Activated T-cell treated with anti-CD3 and anti-CD28 coated beads, Interleukin-2, amount 50 U/mL, for 48 hours (primary cell): Measurements from ENCODE around the gene UGT1A4.
"Not testable (repeated sequence)": the region's sequence is repeated elsewhere in the genome, so short reads cannot be mapped to it uniquely, and the experiment has no call there.

Experiments used
- DNase-seq, 2 experiments: peaks; one replicate each; pipeline ENCODE4 v3.0.0-alpha.2; 2020

Gene UGT1A4

DNA sequence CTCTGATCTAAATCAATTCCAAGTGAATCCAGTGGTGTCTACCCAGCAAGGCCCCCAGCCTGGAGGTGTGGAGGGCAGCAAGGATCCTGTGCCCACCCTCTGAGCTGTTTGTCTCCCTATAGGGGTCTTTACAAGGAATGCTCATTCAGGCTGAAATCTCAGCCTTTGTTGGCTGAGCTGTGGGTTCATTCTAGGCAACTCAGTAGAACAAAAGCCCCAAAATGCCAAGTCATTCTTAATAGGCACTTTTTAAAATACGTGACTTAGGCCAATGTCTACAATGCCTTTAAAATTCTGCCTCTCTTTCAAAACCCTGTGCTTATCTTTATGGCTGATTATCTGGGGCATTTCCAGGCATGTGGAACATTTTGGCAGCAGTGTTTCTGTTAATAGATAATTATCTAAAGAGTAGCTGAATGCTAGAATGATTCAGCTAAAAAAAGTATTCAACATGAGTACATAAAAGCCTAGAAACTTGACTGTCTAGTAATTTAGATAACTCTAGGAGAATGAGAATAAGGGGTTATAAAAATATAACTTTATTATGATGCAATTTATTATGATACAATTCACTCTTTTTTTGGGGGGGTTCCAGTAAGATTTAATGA is 18.4 kb upstream of the UGT1A4 start:
- DNase-seq = no peak

- DNase-seq = not testable (repeated sequence)
These were observed 17.7 kb upstream of the UGT1A4 start for GRCh38 chr2:233700842-233701241.

GRCh38 chr2:233702238-233702637 is 16.3 kb upstream of the UGT1A4 start:
- no peak for DNase-seq

GRCh38 chr2:233705911-233706506 is 12.5 kb upstream of the UGT1A4 start:
- DNase-seq = no peak

DNA sequence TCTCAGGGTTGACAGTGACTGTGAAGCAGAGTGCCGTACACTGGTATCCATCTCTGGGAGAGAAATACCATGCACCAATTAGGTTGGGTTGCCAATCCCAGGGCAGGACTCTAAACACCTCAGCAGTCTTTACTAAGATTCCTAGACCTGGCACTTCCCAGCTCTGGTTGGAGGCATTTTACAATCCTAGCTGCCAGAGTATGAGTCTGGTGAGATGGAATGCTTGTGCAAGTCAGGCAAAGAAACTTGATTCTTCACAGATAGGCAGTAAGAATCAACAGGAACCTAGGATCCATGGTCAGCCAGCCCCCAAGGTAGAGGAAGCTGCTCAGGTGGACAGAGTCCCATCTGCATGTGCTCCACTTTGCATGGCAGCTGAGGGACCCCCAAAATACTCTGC is 11.8 kb upstream of the UGT1A4 start:
- DNase-seq = no peak

DNA sequence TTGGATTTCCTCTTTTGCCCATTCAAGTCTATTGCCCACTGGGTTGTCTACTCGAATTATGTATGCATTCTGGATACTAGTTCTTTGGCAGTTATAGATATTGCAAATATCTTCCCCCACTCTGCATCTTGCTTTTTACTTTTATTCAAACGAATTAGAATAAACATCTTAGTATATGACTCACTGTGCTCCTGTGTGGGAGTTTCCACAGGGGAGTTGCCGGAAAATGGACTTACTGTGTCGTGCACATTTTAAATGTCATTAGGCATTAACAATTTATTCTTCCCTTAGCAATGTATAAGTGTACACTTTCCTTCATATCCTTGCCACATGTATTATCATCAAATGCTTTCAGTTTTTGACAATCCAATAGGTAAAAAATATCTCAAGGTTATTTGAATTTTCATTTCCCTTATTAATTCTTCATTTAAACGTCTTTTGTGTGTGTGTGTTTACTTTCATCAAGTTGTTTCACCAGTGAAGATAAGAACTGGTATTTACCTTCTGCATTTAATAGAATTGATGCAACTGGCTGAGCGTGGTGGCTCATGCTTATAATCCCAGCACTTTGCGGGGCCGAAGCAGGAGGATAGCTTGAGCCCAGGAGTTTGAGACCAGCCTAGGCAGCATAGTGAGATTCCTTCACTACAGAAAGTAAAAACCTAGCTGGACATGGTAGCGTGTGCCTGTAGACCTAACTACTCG is 10.4 kb upstream of the UGT1A4 start:
- no peak for DNase-seq

- DNase-seq = no peak
These were observed 9.6 kb upstream of the UGT1A4 start for GRCh38 chr2:233708942-233709341.

GRCh38 chr2:233711312-233712008 is 7.1 kb upstream of the UGT1A4 start:
- peak; percentile 80 for DNase-seq

GRCh38 chr2:233712611-233713261 is 5.8 kb upstream of the UGT1A4 start, which contains the start of gene UGT1A5:
Gene UGT1A5 (plus strand): TSS chr2:233712907. CDS start chr2:233712992, 85 bp downstream.
- DNase-seq = no peak

GRCh38 chr2:233713262-233713615 is 5.3 kb upstream of the UGT1A4 start:
- DNase-seq = no peak

DNA sequence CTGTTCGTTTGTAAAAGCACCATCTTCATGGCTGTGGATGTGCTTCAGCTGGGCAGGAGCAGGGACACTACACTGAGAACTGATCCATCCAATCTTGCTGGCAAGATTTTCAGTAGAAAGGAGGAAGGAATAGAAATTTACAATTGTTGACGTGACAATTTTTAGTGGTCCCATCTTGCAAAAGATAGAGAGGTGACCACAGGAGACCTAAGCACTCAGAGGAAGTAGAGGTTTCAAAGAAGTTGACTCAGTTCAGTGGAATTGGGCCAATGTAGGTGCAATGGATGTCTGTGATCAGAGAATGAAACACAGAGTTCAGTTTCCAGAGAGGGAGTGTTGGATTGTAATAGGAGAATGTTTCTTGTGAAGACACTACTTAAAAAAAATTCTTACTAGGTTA is 4.4 kb upstream of the UGT1A4 start:
- no peak for DNase-seq

- DNase-seq = no peak
These were observed 10.3 kb downstream of the UGT1A4 start, which contains the start of gene UGT1A3 for GRCh38 chr2:233728723-233729301. Gene UGT1A3 (plus strand): TSS chr2:233729042. CDS start chr2:233729127, 85 bp downstream.

DNA sequence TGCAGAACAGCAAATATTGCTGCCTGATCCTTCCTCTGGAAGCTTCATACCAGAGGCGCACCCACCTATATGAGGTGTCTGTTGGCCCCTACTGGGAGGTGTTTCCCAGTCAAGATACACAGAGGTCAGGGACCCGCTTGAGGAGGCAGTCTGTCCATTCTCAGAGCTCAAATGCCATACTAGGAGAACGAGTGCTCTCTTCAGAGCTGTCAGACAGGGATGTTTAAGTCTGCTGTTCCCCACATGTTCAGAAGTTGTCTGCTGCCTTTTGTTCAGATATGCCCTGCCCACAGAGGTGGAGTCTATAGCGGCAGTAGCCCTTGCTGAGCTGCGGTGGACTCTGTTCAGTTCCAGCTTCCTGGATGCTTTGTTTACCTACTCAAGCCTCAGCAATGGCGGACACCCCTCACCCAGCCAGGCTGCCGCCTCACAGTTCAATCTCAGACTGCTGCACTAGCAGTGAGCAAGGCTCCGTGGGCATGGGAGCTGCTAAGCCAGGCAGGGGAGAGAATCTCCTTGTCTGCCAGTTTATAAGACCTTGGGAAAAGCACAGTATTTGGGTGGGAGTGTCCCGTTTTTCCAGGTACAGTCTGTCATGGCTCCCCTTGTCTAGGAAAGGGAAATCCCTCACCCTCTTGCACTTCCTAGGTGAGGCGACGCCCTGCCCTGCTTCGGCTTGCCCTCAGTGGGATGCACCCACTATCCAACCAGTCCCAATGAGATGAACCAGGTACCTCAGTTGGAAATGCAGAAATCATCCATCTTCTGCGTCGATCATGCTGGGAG is 18.5 kb downstream of the UGT1A4 start:
- DNase-seq = not testable (repeated sequence)

DNA sequence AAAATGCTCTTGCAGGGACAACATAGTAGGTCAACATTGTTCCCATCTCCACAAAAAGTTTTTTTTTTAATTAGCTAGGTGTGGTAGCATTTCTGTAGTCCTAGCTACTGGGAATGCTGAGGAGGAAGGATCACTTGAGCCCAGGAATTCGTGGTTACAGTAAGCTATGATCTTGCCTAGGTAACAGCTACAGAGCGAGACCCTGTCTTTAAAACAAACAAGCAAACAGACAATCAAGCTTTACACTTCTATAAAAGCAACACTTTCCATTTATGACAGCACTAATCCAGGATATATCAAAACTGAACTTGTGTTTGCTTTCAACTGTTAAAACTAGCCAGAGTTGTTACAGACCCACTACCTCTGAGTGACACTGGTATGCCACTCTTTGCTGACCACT is 22.3 kb downstream of the UGT1A4 start:
- DNase-seq = no peak

DNA sequence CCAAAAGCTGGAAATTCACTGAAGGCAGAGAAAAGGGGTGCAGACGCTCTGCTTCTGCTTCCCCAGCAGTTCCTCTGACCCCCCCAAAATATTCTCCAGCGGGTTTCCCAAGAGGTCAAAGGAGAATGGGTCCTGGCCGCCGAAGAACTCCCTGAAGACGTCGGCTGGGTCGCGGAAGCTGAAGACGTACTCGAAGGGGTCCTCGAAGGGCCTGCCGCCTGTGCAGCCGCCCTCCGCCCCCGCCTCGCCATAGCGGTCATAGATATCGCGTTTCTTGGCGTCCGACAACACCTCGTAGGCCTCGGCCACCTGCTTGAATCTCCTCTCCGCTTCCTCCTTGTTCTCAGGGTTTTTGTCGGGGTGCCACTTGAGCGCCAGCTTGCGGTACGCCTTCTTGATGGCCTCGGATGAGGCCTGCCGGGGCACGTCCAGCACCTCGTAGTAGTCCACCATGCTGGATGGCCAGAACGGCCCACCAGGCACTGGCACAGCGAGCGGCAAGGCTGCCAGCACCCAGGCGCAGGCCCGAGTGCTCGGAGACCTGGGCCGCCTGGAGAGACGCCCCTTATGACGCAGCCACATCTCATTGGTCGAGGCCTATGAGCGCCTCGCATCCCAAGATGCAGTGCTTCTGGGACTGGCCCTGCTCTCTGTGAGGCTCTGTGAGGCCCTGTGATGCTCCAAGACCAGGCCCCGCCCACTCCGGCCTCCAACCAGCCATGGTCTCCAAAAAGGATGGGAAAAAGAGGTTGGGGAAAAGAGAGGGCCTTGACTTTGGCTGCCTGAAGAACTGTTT is 25.1 kb downstream of the UGT1A4 start:
- no peak for DNase-seq

GRCh38 chr2:233745073-233745755 is 26.7 kb downstream of the UGT1A4 start:
- DNase-seq = no peak

DNA sequence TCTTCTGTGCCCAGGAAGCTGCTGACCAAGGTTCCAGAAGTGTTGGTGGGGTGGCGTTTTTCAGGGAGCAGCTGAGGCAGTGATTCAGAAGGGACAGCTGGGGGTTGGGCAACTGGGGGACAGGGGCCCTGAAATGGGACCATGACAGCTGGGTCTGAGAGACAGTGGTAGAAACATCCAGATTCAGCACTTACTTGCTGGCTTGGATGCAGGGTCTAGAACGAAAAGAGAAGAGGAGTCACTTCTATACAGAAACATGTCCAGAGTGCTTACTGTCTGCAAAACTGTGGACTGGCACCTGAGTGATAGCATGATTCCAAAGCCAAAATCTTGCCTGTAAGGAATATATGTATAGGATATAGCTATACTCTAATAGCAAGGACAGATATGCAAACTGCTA is 27.3 kb downstream of the UGT1A4 start:
- DNase-seq = not testable (repeated sequence)

GRCh38 chr2:233746475-233747282 is 28.1 kb downstream of the UGT1A4 start:
- no peak for DNase-seq

GRCh38 chr2:233747283-233747544 is 28.7 kb downstream of the UGT1A4 start:
- DNase-seq = no peak

- not testable (repeated sequence) for DNase-seq
These were observed 32.2 kb downstream of the UGT1A4 start for GRCh38 chr2:233750689-233751088.
